SU-DHL-6 (cell line): ENCODE results near the gene TADA2B.

ENCODE experiments used
- H2AFZ ChIP-seq: fragments of 200-600 bp; sonication (generic); 2 replicates; pipeline ENCODE4 v1.6.1; 2014; ENCODE audit warnings: low read depth, mild to moderate bottlenecking, moderate library complexity, mixed read lengths, antibody characterized with exemption, low read length; ENCODE audit not compliant: severe bottlenecking
- H3F3A ChIP-seq: fragments of 200-600 bp; shearing (Covaris generic); 2 replicates; pipeline ENCODE4 v1.6.0; 2016; ENCODE audit warnings: antibody characterized with exemption, mild to moderate bottlenecking; ENCODE audit not compliant: insufficient read depth
- H3K27ac ChIP-seq: fragments of 200-600 bp; sonication (generic); 2 replicates; pipeline ENCODE4 v1.5.1; 2016; ENCODE audit warnings: low read depth, mild to moderate bottlenecking, low read length, moderate library complexity, mixed read lengths
- H3K27me3 ChIP-seq: fragments of 200-600 bp; sonication (generic), shearing (Covaris generic); 2 replicates; pipeline ENCODE4 v1.6.0; 2014; ENCODE audit warnings: mild to moderate bottlenecking, low read length
- H3K36me3 ChIP-seq: fragments of 200-600 bp; sonication (generic); 2 replicates; pipeline ENCODE4 v1.6.1; 2014; ENCODE audit warnings: mild to moderate bottlenecking, low read length, mixed read lengths
- H3K4me2 ChIP-seq: fragments of 300-600, 200-600 bp; shearing (Covaris generic), sonication (generic); 2 replicates; pipeline ENCODE4 v1.6.0; 2014; ENCODE audit warnings: low read length, low read depth, mild to moderate bottlenecking; ENCODE audit not compliant: poor library complexity, severe bottlenecking
- H3K4me3 ChIP-seq: fragments of 200-600 bp; sonication (generic); 2 replicates; pipeline ENCODE4 v1.5.1; 2014; ENCODE audit warnings: antibody characterized with exemption, low read length, mild to moderate bottlenecking, mixed read lengths; ENCODE audit not compliant: insufficient read depth, poor library complexity, severe bottlenecking
- H3K79me2 ChIP-seq: fragments of 200-600 bp; sonication (generic); 2 replicates; pipeline ENCODE4 v1.6.1; 2014; ENCODE audit warnings: mild to moderate bottlenecking, low read length, moderate library complexity; ENCODE audit not compliant: insufficient read depth
- H3K9ac ChIP-seq: fragments of 200-600 bp; sonication (generic); 2 replicates; pipeline ENCODE4 v1.7.0; 2014; ENCODE audit warnings: mild to moderate bottlenecking, low read length
- H3K9me2 ChIP-seq: fragments of 200-600 bp; sonication (generic); replicated peaks from 2 replicates; pipeline ENCODE4 v1.6.1; 2014; ENCODE audit warnings: low read length; ENCODE audit not compliant: insufficient read depth
- H3K9me3 ChIP-seq: fragments of 200-600 bp; sonication (generic); 2 replicates; pipeline ENCODE4 v1.6.1; 2014; ENCODE audit warnings: low read length, mixed read lengths; ENCODE audit not compliant: insufficient read depth
- H4K20me1 ChIP-seq: fragments of 200-600 bp; sonication (generic); 2 replicates; pipeline ENCODE4 v1.6.1; 2014; ENCODE audit warnings: low read depth, mild to moderate bottlenecking, antibody characterized with exemption, low read length, moderate library complexity, mixed read lengths
- EZH2phosphoT487 ChIP-seq: fragments of 200-600 bp; sonication (generic), shearing (Covaris generic); conservative IDR thresholded peaks from 2 replicates; pipeline ENCODE4 v1.6.1; 2018; ENCODE audit warnings: mild to moderate bottlenecking, antibody characterized with exemption, low read length, moderate library complexity, mixed read lengths
- TF ChIP-seq, protein P1 (sequence below): fragments of 200-600 bp; sonication (generic); IDR thresholded peaks from one replicate; pipeline ENCODE4 v1.5.1; 2017; ENCODE audit warnings: antibody characterized with exemption, mild to moderate bottlenecking, low read length, moderate library complexity; ENCODE audit not compliant: insufficient read depth, poor library complexity, severe bottlenecking

Gene TADA2B

DNA sequence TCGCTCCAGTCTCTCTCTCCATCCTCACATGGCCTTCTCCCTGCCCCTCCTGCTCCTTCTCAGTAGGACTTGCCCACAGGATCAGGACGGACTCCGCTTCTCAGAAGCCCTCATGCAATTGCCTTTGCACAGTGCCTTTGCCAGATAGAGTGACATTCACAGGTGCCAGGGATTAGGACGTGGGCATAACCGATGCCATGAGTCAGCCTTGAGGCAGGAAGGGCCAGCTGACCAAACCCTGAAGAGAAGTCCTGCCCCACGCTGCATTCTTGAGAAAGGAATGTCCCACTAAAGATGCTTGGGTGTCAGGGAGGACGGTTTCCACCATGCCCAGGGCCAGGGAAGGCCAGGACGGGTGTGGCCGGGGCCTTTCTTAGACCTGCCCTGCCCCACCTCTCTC is 31.3 kb downstream of the TADA2B start:
- no peak overlapping the region for H3K27ac ChIP-seq
- H4K20me1 ChIP-seq = no peaks in the 10 kb centered on the region
- no peaks in the 10 kb centered on the region for H3K36me3 ChIP-seq
- no peaks in the 10 kb centered on the region for H3F3A ChIP-seq
- no peak overlapping the region for H3K4me3 ChIP-seq
- no peak for TF ChIP-seq EZH2phosphoT487
- TF ChIP-seq, protein P1, sequence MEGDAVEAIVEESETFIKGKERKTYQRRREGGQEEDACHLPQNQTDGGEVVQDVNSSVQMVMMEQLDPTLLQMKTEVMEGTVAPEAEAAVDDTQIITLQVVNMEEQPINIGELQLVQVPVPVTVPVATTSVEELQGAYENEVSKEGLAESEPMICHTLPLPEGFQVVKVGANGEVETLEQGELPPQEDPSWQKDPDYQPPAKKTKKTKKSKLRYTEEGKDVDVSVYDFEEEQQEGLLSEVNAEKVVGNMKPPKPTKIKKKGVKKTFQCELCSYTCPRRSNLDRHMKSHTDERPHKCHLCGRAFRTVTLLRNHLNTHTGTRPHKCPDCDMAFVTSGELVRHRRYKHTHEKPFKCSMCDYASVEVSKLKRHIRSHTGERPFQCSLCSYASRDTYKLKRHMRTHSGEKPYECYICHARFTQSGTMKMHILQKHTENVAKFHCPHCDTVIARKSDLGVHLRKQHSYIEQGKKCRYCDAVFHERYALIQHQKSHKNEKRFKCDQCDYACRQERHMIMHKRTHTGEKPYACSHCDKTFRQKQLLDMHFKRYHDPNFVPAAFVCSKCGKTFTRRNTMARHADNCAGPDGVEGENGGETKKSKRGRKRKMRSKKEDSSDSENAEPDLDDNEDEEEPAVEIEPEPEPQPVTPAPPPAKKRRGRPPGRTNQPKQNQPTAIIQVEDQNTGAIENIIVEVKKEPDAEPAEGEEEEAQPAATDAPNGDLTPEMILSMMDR = no peak
- no peaks in the 10 kb centered on the region for H3K9me3 ChIP-seq
- no peak overlapping the region for H2AFZ ChIP-seq
- no peak overlapping the region for H3K9ac ChIP-seq
- H3K9me2 ChIP-seq = no peaks in the 10 kb centered on the region
- no peaks in the 10 kb centered on the region for H3K27me3 ChIP-seq
- H3K4me2 ChIP-seq = no peak overlapping the region
- H3K79me2 ChIP-seq = no peaks in the 10 kb centered on the region

DNA sequence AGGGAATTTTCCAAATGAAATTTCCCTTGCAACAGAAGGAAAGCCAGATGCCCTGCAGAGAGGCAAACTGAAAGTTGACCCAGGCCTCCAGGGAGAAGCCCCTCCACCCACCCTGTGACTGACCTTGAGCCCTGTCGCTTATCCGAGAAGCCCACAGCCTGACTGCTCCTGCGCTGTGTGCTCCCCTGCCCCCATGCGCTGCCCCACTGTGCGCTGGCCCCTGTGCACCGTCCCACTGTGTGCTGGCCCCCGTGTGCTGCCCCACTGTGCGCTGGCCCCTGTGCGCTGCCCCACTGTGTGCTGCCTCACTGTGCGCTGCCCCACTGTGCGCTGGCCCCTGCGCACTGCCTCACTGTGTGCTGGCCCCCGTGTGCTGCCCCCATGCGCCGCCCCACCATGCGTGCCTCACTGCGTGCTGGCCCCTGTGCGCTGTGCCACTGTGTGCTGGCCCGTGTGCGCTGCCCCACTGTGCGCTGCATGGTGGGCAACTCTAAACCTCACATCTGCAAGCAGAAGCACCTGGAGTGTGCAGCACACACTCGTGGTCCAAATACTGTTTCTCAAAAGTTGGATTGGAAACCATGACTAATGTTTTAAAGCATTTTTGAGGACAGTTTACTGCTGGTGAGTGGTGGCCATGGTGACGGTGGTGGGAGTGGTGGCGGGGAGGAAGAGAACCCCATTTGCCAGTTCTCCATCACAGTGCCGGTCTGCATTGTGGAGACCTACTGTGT is 33.0 kb downstream of the TADA2B start:
- no peak for TF ChIP-seq EZH2phosphoT487
- TF ChIP-seq, protein P1 = no peak

DNA sequence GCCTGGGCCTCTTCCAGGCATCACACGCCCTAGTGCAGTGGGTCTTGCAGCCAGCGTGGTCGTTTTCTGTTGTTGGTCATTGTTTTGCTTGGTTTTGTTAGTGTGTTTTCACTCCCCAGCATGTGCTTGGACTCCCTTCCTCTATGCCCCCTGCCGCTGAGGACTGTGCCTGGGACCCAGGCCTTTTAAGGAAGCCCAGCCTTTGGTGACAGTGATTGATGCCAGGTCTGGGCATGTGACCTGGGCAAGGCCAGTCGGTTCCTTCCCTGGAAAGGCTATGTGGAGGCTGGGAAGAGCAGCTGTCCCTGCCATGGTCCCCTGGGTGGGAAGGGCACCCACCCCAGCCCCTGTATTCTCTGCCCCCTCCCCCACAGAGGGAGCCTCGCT is 33.5 kb downstream of the TADA2B start:
- Histone ChIP-seq H4K20me1 (no peaks in the 10 kb centered on the region), H3K36me3 (no peaks in the 10 kb centered on the region), H3K9ac (no peak overlapping the region), H3K27ac (no peak overlapping the region), H3K79me2 (no peaks in the 10 kb centered on the region), H3F3A (no peaks in the 10 kb centered on the region), H3K27me3 (no peaks in the 10 kb centered on the region), H3K4me3 (no peak overlapping the region), H3K9me3 (no peaks in the 10 kb centered on the region), H3K9me2 (no peaks in the 10 kb centered on the region), H2AFZ (no peak overlapping the region), H3K4me2 (no peak overlapping the region)
- TF ChIP-seq EZH2phosphoT487 = no peak
- TF ChIP-seq, protein P1 = no peak

More for the DNA sequence above, 33.0 kb downstream of the TADA2B start:
- Histone ChIP-seq H3K79me2 (no peaks in the 10 kb centered on the region), H3K4me2 (no peak overlapping the region), H3K4me3 (no peak overlapping the region), H2AFZ (no peak overlapping the region), H3F3A (no peaks in the 10 kb centered on the region), H3K9me3 (no peaks in the 10 kb centered on the region), H3K27me3 (no peaks in the 10 kb centered on the region), H3K27ac (no peak overlapping the region), H4K20me1 (no peaks in the 10 kb centered on the region), H3K36me3 (no peaks in the 10 kb centered on the region), H3K9ac (no peak overlapping the region), H3K9me2 (no peaks in the 10 kb centered on the region)
